HL-60/S4 treated with retinoic acid at 250 ng/mL for 4 days and 3 days (cell line): ENCODE data around the gene GUCY2D.

Experiments
- in situ Hi-C: fragments of 300-500 bp; cut with MboI; formaldehyde crosslinking; loops from 2 replicates; pipeline ENCODE4 v1.7.0; 2022; ENCODE audit warnings: low sequenced_read_pairs

Gene GUCY2D

GRCh38 chr17:8041979-8042378 is 39.6 kb downstream of the GUCY2D start:
- in situ Hi-C loops, result loop anchor here (10.0 kb wide), 1 partner anchor 127 kb away; the partner anchor contains the start of gene RNF227

- in situ Hi-C loops, result loop anchor here (10.0 kb wide), 1 partner anchor 130 kb away; the partner anchor contains the start of gene RNF227
Observed at GRCh38 chr17:8044819-8045810, 42.7 kb downstream of the GUCY2D start.

GRCh38 chr17:8046306-8046928 is 44.0 kb downstream of the GUCY2D start:
- in situ Hi-C loops, result loop anchor here (10.0 kb wide), 1 partner anchor 132 kb away; the partner anchor contains the start of gene RNF227

GRCh38 chr17:8046929-8047768 is 44.7 kb downstream of the GUCY2D start:
- in situ Hi-C loops, result loop anchor here (10.0 kb wide), 1 partner anchor 132 kb away; the partner anchor contains the start of gene RNF227

- in situ Hi-C loops, result loop anchor here (10.0 kb wide), 1 partner anchor 133 kb away; the partner anchor contains the start of gene RNF227
Observed at GRCh38 chr17:8047769-8048110, 45.3 kb downstream of the GUCY2D start.

GRCh38 chr17:8048236-8048635 is 45.8 kb downstream of the GUCY2D start:
- in situ Hi-C loops, result loop anchor here (10.0 kb wide), 1 partner anchor 133 kb away; the partner anchor contains the start of gene RNF227

GRCh38 chr17:8048736-8049135 is 46.3 kb downstream of the GUCY2D start:
- in situ Hi-C loops, result loop anchor here (10.0 kb wide), 1 partner anchor 134 kb away; the partner anchor contains the start of gene RNF227

- in situ Hi-C loops, result loop anchor here (25.0 kb wide), 1 partner anchor 710 kb away; the partner anchor contains the start of gene SPDYE4
Observed at GRCh38 chr17:8051831-8052230, 49.4 kb downstream of the GUCY2D start.

GRCh38 chr17:8052256-8053252 is 50.1 kb downstream of the GUCY2D start:
- in situ Hi-C loops, result loop anchor here (25.0 kb wide), 1 partner anchor 710 kb away; the partner anchor contains the start of gene SPDYE4

GRCh38 chr17:8053600-8053999 is 51.2 kb downstream of the GUCY2D start:
- in situ Hi-C loops, result loop anchor here (25.0 kb wide), 1 partner anchor 709 kb away; the partner anchor contains the start of gene SPDYE4

- in situ Hi-C loops, result loop anchor here (25.0 kb wide), 1 partner anchor 706 kb away; the partner anchor contains the start of gene SPDYE4
Observed at GRCh38 chr17:8055851-8056231, 53.4 kb downstream of the GUCY2D start.

GRCh38 chr17:8056232-8056975 is 54.0 kb downstream of the GUCY2D start:
- in situ Hi-C loops, result loop anchor here (25.0 kb wide), 1 partner anchor 706 kb away; the partner anchor contains the start of gene SPDYE4

- in situ Hi-C loops, result loop anchor here (25.0 kb wide), 1 partner anchor 705 kb away; the partner anchor contains the start of gene SPDYE4
Observed at GRCh38 chr17:8056976-8057625, 54.7 kb downstream of the GUCY2D start.

- in situ Hi-C loops, result loop anchor here (25.0 kb wide), 1 partner anchor 705 kb away; the partner anchor contains the start of gene SPDYE4
Observed at GRCh38 chr17:8057691-8058114, 55.3 kb downstream of the GUCY2D start.

- in situ Hi-C loops, result loop anchor here (25.0 kb wide), 1 partner anchor 703 kb away; the partner anchor contains the start of gene SPDYE4
Observed at GRCh38 chr17:8059131-8059530, 56.7 kb downstream of the GUCY2D start.

GRCh38 chr17:8060274-8060673 is 57.9 kb downstream of the GUCY2D start:
- in situ Hi-C loops, result loop anchor here (25.0 kb wide), 1 partner anchor 702 kb away; the partner anchor contains the start of gene SPDYE4

- in situ Hi-C loops, result loop anchor here (25.0 kb wide), 1 partner anchor 700 kb away; the partner anchor contains the start of gene SPDYE4
Observed at GRCh38 chr17:8061851-8062250, 59.4 kb downstream of the GUCY2D start.
